Muscle of arm (tissue), 12 donors: ENCODE results near the gene HOXD8. TPM values are rescaled to one million over a fixed set of nuclear protein-coding genes. Genes with fewer than 3 reads are reported as not detected.

Experiments
- DNase-seq: peaks from one replicate; pipeline ENCODE4 v3.0.0-alpha.2; 2013
- polyA plus RNA-seq, 12 donors: library from polyadenylated mRNA; unstranded; fragments of 120-200 nt; gene quantifications; one replicate each; pipeline ENCODE4 v1.2.1, GENCODE V29; 2013; ENCODE audit not compliant: insufficient read length in 12 of 12

Gene HOXD8
- polyA plus RNA-seq, 12 donors, result 27.3 to 47.7 (median 42.5) TPM; not detected in 1

DNA sequence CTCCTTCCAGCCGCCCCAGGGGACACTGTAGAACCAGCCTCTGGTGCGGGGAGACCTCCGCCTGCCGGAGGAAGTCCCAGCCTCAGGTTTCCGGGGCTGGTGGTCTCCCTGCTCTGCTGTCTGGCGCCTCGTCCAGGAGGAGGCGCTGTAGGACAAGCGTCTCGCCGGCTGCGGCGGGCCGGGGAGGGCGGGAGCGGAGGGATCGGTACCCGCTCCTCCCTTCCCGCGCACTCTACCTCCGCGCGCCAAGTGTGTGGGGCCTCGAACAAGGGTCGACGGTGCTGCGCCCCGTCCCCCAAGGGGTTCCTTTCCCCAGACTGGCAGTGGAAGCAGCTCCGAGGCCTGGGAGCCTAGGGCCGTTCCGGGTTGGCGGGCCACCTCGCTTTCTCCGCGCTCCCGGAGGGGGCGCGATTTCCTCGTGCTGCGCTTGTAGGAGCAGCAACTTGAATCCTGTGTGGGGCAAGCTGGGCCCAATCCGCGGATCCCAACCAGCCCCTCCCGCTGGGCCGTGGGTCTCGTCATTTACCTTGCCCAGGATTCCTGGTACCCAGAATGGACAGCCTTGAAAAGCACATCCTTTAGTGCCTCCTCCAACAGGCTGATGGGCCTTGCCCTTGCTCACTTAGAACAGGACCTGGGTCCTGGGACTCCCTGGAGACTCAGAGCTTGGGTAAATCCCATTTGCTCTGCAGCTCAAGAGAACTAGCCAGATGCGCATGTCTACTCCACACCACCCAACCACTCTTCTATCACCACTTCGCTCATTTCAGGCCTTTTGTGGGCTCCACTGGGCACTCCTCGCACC is 11.2 kb downstream of the HOXD8 start:
- peak; percentile 93 for DNase-seq

DNA sequence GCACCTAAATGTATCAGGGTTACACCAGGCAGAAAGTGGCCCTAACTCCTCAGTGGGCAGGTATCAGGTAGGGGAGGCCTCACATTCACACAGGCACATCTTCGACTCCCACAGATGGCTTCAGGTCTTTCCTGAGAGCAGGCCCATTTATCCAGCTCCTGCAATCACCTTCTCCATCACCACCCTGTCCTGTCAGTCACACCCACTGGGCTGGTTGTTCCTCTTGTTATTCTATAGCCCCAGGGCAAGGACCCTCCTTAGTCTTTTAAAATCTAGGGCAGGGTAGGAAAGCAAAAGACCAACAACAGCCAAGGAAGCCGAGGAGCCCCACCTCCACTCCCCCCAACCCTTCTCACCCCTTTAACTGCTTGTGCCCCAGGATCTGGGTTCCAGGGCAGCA is 12.8 kb downstream of the HOXD8 start:
- DNase-seq, result no peak

DNA sequence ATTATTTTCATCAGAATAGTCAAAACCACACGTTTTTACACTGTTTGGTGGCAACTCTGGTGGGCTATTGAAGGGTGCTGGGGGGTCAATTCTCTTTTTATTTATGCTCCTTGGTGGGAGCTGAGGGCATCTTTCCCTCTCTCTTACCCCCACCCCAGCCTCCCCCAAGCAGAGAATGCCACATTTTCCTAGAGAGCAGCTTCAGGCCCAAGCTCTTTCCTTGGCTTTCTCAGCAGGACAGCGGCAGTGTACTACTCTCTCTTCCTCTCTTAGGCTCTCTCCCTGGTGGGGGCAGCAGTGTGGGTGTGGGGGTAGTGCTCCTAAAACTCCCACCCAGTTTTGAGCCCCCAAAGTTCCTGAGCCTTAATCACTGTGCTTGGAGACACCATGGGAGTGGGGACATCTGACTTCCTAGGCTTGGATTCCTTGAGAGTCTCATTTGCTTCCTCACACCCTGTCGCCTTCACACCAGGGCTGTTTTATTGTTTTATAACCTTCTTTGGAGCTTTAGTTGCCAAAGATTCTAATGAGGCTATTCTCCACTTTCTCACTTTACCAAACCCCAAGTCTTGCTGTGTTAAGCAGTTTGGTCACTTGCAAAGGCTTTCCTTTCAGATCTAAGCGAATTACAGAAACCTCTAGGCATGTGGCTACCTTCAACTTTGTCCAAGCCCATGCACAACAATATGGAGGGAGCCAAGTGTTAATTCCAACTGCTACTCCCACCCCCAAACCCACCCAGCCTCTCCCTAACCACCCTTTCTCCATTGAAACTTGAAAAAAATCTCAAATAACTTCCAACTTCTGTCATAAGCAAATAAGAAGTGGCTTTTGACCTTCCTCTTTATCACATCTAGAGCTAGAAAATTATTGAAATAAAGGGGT is 15.8 kb downstream of the HOXD8 start:
- DNase-seq, result no peak

DNA sequence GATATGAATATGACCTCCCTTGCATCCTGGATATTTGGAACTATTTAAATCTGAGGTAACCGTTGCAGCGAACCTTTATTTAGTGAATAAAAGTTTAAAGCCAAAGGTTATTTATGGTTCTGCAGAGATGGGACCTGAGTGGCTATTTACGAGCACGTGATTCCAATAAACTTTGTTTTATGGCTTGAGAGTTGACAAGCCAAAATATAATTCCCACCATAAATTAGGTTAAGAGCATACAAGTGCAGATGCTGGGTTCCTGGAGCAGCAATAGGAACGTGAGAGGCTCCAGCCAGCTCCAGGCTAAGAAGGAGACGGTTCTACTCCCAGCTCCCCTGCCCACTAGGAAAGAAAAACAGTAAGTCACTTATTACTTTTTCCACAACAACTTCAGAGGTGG is 16.6 kb downstream of the HOXD8 start:
- DNase-seq, result no peak

DNA sequence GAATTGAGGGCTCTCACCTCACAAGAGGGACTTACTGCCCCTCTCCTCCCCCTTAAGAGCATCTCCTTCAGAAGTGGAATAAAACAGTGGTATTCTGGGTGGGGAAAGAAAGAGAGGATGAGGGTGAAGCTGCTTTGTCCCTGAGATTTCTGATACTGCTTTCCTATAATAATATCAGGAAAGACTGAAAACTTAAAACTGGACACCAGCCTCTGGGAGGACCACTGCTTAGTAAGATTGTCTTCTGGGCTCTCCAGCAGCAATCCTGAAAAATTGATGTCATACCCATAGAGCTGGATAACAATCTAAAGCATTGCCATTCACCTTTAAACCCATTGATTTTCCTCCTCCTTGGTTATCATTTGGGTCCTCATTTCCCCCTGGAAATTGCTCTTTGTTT is 17.1 kb downstream of the HOXD8 start:
- DNase-seq, result no peak

DNA sequence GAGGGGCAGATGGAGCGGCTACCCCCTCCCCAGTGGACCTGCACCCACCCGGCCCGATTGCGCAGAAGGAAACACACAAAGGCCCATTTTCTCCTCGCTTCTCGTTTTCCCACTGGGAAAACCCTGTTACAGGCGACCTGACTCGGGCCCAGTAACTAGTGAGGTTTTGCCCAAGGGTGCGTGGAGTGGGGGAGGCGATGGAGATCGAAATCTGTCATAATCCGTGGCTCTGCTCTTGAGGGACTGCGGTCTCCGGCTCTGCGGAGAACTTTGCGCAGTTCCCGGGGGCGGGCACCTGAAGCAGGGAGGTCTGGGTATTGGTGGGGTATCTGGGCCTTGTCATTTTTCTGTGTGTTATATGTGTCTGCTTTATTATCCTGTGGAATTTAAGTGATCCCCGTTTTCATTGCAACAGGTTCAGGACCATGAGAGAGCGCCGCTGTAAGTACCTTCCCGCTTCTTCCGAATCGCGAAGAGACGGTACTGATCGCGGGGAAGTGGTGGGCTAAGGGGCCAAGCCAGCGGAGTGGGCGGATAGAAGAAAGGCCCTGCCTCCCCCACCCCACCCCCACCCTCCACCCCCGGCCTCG is 17.8 kb downstream of the HOXD8 start:
- no peak for DNase-seq

DNA sequence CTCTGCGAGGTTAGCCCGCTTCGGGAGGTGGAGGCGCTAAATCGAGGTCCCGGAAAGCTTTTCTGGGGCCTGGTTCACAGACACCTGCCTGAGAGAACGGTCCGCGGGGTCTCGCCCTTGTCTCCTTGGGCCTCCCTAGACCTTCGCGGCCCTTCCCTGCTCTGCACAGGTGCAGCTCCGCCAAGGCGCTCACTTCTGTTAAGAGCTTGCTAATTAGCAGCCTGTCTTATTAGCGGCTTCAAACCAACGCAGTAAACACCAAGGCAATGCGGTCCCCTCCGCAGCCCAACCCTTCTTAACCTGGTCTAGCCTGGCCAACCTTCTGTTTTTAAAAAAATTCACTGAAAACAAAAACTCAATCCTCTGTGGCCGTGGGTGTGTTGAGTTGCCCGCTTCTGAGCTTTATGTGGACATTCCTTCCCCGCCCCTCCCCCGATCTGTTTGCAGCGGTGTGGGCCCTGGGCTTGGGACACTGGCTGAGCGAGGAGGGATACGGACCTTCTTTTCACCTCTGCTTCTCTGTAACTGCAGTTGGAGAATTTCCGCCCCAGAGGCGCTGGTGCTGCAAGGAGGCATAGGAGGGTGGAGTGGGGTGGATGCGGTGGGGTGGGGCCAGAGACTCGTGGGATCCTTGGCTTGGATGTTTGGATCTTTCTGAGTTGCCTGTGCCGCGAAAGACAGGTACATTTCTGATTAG is 18.4 kb downstream of the HOXD8 start:
- no peak for DNase-seq

DNA sequence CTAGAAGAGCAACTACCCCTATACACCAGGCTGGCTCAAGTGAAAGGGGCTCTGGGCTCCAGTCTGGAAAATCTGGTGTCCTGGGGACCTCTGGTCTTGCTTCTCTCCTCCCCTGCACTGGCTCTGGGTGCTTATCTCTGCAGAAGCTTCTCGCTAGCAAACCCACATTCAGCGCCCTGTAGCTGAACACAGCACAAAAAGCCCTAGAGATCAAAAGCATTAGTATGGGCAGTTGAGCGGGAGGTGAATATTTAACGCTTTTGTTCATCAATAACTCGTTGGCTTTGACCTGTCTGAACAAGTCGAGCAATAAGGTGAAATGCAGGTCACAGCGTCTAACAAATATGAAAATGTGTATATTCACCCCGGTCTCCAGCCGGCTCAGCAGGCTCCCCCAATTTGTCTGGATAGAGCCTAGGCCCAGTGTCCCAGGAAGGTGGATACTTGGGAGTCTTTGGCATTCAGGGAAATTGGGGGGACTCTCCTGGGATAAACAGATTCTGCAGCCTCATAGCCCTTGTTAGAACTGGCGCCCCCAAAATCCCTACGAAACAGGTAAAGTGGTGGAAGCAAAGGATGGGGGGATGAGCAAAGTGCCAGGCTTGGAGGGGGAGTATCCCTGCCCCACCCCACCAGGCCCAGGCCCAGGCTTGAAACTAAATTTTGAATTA is 19.4 kb downstream of the HOXD8 start:
- no peak for DNase-seq

DNA sequence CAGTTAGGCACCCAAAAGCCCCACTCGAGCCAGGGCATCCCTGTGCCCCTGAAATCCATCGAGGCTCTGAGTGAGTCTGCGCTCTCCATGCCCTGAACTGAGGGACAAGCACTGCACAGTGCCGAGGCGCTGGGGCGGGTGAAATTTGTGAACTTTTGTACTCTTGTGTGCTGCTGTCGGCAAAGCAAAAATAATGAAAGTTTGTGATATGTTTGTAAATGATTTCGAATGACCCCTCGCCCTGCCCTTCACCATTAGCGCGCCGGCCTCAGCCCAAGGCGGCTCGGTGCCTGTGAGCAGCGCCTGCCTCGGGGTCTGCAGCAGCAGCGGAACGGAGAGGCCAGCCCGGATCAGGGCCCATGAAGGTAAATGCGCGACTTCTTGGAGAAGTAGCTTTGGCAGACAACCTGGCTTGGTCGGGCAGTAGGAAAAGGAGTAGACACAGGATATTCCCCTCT is 20.0 kb downstream of the HOXD8 start:
- no peak for DNase-seq

DNA sequence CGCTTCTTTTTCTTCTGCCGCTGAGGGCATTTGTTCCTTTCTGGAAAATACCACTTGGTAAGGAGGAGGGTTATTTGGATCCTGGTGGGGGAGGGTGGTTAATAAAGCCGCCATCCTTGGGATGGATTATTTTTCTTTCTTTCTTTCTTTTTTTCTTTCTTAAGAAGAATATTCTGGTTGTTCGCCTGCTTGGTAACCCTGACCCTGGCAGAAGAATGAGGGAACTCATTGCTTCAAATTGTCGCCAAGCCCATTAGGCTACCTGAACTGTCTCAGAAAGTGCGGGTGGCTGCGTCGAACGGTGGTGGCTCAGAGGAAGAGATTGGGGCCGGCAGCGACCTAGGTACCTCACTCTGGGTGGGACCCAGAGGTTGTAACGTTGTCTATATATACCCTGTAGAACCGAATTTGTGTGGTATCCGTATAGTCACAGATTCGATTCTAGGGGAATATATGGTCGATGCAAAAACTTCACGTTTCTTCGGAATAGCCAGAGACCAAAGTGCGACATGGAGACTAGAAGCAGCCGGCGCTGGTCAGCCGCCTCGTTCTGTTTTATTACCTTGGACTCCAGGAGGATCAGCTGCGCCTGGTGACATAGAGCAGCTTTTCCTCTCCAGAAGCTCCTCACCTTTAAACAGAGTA is 20.6 kb downstream of the HOXD8 start:
- no peak for DNase-seq

DNA sequence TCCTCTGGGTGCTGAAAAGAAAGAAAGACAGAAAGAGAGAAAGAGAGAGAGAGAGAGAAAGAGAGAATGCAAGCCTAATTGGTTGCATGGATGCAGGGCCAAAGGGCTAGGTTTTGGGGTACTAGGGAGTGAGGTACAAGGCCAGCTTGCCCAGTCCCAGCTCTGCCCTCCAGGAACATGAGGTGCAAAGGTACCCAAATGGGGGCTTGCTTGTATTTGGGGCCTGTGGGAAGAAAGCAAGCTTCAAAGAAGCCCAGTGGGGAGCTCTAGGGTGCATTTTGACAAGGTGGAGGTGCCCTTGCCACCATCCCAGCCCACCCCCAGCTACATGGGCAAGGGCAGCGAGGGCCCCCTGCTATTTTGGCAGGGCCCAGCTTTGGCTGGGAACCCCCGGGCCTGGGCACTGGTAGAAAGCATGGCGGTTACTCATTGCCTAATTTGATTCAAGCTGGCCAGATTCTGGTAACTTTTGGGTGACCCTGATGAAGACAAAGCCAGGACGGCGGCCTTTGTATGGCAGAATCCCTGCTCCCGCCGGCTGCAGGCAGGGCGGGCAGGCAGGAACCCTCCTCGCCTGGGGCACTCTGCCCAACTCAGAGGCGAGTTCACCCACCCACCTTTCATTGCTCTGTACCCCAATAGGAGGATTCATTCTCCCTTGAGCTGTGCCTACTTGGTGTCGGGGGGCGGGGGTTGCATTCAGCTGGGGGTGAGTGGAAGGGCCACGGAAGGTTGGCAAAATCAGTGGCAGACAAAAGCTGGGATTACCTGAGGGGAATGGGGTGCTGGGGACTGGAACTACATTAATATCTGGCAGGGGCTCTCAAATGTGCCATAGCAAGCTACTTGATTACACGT is 21.3 kb downstream of the HOXD8 start:
- DNase-seq, result no peak

DNA sequence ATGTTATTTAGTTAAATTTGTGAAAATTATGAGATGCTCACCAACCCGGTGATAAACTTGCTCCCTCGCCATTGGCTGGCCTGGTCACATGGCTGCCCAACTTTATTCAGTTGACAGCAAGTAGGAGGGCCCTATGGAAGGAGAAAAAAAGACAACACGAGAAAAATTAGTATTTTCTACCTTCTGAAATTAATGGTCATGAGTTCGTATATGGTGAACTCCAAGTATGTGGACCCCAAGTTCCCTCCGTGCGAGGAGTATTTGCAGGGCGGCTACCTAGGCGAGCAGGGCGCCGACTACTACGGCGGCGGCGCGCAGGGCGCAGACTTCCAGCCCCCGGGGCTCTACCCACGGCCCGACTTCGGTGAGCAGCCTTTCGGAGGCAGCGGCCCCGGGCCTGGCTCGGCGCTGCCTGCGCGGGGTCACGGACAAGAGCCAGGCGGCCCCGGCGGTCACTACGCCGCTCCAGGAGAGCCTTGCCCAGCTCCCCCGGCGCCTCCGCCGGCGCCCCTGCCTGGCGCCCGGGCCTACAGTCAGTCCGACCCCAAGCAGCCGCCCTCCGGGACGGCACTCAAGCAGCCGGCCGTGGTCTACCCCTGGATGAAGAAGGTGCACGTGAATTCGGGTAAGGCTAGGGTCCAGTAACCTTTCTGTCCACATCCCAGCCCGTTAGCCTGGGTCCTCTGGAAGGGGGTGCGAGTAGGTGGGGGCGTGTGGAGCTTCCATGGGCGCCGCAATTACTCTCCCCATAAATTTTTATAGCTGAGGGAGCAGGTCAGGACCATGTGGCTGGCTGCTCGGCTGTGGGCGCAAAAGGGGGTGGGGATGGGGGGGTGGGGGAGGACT is 22.2 kb downstream of the HOXD8 start, which contains the start of gene HOXD4:
Gene HOXD4 (plus strand): TSS at position 109 of the 846 bp plus-strand sequence. CDS start 84 bp downstream, at position 193.
- no peak for DNase-seq

DNA sequence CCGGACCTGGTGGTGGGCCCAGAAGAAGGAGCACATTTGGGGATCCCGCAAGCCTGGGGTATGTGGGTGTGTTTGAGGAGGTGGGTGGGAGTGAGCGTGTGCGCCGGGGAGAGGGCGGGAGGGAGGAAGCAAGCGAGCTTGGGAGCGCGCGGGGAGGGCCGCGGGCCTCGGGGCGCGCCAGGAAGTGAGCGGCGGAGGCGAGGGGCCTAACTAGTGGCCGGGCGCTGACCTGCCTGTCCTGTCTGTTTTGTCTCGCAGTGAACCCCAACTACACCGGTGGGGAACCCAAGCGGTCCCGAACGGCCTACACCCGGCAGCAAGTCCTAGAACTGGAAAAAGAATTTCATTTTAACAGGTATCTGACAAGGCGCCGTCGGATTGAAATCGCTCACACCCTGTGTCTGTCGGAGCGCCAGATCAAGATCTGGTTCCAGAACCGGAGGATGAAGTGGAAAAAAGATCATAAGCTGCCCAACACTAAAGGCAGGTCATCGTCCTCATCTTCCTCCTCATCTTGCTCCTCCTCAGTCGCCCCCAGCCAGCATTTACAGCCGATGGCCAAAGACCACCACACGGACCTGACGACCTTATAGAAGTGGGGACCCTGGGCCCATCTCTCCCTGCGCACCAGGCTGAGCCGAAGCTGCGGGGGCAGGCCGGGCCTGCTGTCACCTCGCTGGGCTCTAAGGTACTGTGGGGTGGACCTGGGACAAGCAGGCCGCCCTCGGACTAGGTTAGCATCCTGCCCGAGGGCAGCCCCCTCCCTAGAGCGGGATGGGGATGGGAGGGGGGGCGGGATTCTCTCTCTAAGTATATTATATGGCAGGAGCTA is 23.1 kb downstream of the HOXD8 start:
- DNase-seq, result no peak

DNA sequence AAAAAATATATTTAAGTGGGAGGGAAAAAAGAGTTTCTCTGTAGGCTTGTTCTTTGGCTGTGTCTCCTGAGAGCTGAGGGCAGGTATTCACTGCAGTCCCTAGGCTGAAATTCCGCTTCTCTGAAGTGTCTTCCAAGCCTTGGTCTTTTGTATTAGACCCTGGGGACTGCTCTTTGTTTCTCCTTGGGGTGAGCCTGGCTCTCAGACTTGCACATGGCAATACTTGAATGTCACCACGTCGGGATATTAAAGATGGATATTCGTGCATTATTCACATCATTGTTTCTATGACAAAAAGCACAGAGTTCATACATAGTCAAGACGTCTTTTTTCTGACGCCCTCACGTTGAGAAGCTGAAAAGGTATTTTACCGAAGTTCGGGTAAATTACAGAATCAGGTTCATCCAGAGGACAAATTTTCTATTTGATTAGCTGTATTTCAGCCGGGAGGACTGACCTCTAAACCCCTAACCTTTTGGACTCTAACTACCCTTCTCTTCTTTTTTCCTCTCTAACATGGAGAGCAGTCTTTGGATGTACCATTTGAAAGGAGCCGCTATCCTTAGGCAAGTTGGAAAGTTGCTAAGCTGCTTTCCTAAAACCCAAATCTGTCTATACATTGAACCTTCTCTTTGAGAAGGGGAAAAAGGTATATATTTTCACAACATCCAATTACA is 25.2 kb downstream of the HOXD8 start:
- DNase-seq, result no peak

DNA sequence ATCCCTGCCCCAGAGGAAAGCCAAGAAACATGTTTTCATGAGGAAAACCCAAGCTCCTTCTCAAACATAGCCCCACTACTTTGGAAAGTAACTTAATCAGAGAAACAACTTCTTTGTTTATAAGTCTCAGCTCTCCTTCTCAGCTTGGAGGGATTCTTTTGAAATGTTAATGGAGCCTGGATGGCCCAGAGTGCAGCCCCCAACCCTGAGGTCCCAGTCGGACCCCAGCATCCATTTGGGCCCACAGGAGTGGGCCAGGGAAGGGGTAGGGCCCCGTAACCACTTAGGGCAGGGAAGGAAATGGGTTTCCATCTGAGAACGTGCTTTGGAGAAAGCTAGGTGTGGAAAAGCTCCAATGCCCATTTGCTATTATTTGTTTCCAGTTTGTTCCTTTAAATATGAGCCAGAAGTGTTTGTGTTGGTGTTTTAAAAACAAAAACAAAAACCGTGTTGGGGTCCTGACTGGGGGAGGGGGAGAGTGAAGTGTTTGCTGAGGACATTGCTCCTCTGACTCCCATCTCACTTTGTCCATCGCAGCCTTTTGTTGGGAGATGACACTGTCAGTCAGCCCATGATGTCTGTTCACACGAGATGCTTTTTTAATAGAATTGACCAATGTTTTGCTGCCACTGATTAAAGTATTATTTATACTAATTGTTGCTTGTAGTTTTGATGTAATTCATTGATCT is 26.0 kb downstream of the HOXD8 start:
- no peak for DNase-seq

DNA sequence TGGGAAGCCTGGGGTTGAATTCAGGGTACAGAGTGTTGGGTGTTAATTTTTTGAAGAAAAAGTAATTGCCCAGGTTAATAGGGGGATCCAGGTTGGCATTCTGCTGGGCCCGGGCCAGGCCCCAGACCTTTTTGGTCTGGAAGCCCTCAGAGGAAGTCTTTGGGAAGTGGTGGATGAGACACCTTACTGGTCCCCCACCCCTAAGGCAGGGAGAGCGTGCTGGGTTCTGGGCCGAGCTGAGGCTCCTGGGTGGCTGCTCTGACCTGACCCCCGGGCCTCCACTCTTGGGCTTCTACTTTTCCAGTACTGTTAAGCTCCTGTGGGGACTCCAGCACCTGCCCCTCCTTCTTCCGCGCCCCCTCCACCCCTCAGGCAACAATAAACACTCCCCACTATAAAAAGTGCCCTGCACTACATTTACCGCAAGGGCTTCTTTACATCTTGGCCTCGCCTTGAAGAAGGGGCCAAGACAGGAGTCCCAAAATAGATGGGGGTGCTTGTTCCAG is 26.8 kb downstream of the HOXD8 start:
- DNase-seq, result no peak
